Neural progenitor cell (in vitro differentiated cells): ENCODE data around the gene GNG3. TPM values are rescaled to one million over a fixed set of nuclear protein-coding genes. Genes with fewer than 3 reads are reported as not detected.

Source experiments
- DNase-seq: peaks from one replicate; pipeline ENCODE4 v3.0.0-alpha.2; 2016; ENCODE audit warnings: low spot score
- H2AFZ ChIP-seq: fragments of 200-600 bp; sonication (generic); replicated peaks from 2 replicates; pipeline ENCODE4 v1.6.1; 2016; ENCODE audit warnings: antibody characterized with exemption
- H3F3A ChIP-seq: fragments of 200-600 bp; sonication (generic); 2 replicates; pipeline ENCODE4 v1.6.1; 2016; ENCODE audit warnings: antibody characterized with exemption, low read depth
- H3K27ac ChIP-seq: fragments of 200-600 bp; sonication (generic); 2 replicates; pipeline ENCODE4 v1.5.1; 2016; ENCODE audit warnings: mild to moderate bottlenecking
- H3K27me3 ChIP-seq: fragments of 200-600 bp; sonication (generic); 2 replicates; pipeline ENCODE4 v1.6.1; 2016; ENCODE audit warnings: mild to moderate bottlenecking, moderate library complexity
- H3K36me3 ChIP-seq: fragments of 200-600 bp; sonication (generic); 2 replicates; pipeline ENCODE4 v1.5.1; 2016
- H3K4me1 ChIP-seq: fragments of 200-600 bp; sonication (generic); 2 replicates; pipeline ENCODE4 v1.6.1; 2016; ENCODE audit warnings: mixed run types
- H3K4me2 ChIP-seq: fragments of 200-600 bp; sonication (generic); 2 replicates; pipeline ENCODE4 v1.6.1; 2016
- H3K4me3 ChIP-seq: fragments of 200-600 bp; sonication (generic); 2 replicates; pipeline ENCODE4 v1.5.1; 2016
- H3K79me2 ChIP-seq: fragments of 200-600 bp; sonication (generic); 2 replicates; pipeline ENCODE4 v1.6.1; 2016; ENCODE audit warnings: low read depth
- H3K9ac ChIP-seq: fragments of 200-600 bp; sonication (generic); 2 replicates; pipeline ENCODE4 v1.6.1; 2016
- H3K9me3 ChIP-seq: fragments of 200-600 bp; sonication (generic); 2 replicates; pipeline ENCODE4 v1.5.1; 2016; ENCODE audit warnings: low read depth
- H4K20me1 ChIP-seq: fragments of 200-600 bp; sonication (generic); 2 replicates; pipeline ENCODE4 v1.6.1; 2016; ENCODE audit warnings: low read depth
- H3K27ac Mint-ChIP-seq: 3 replicates; pipeline ENCODE4 v1.8.0; 2021; ENCODE audit warnings: mixed read lengths
- H3K27me3 Mint-ChIP-seq: 2 replicates; pipeline ENCODE4 v1.8.0; 2022; ENCODE audit warnings: low read depth, mild to moderate bottlenecking, inconsistent platforms, moderate library complexity, mixed read lengths; ENCODE audit not compliant: insufficient read depth
- H3K36me3 Mint-ChIP-seq: 3 replicates; pipeline ENCODE4 v1.8.0; 2021; ENCODE audit warnings: mixed read lengths
- H3K4me1 Mint-ChIP-seq: 3 replicates; pipeline ENCODE4 v1.8.0; 2021; ENCODE audit warnings: mixed read lengths
- H3K4me3 Mint-ChIP-seq: 3 replicates; pipeline ENCODE4 v1.8.0; 2021; ENCODE audit warnings: mild to moderate bottlenecking, moderate library complexity, mixed read lengths
- H3K9me3 Mint-ChIP-seq: 3 replicates; pipeline ENCODE4 v1.8.0; 2020; ENCODE audit warnings: mixed read lengths
- EZH2 ChIP-seq: fragments of 200-600 bp; sonication (generic); IDR thresholded peaks from 2 replicates; pipeline ENCODE4 v1.6.1; 2017; ENCODE audit warnings: antibody characterized with exemption, mild to moderate bottlenecking, moderate library complexity
- EZH2phosphoT487 ChIP-seq: fragments of 200-600 bp; sonication (generic); IDR thresholded peaks from 2 replicates; pipeline ENCODE4 v1.6.1; 2017; ENCODE audit warnings: antibody characterized with exemption
- total RNA-seq: library from RNA; depleted of rRNA; stranded (reverse); fragments of >200 nt; gene quantifications from 2 replicates; pipeline ENCODE4 v1.2.3, GENCODE V29; 2015; ENCODE audit warnings: low replicate concordance
- TF ChIP-seq, protein P1 (sequence below): fragments of 200-600 bp; sonication (generic); IDR thresholded peaks from 2 replicates; pipeline ENCODE4 v1.5.1; 2017; ENCODE audit warnings: antibody characterized with exemption, mild to moderate bottlenecking

GNG3 gene
- total RNA-seq, 1 donor from 2014 or later = not detected

DNA sequence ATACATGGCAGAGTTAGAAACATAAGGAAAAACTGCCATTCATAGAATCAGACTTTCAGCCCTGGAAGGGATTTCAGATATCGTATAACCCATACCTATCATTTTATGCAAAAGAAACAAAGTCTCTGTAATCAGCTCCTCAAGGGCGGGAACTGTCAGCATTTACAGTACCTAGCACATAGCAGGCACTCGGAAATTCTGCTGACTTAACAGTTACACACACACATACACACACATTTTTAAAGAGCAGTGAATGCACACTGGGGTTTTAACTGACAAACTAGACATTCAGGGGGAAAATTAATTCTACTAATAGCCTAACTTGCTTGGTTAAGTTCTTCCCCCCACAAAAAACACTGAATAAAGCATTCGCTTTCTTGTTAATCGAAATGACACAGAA, 8.7 kb downstream of the GNG3 start:
- no peaks in the 10 kb centered on the region for H3K9me3 Mint-ChIP-seq
- Histone ChIP-seq H3K4me3 (no peak overlapping the region), H4K20me1 (peaks cover 11% of the 10 kb centered on the region), H3K9me3 (no peaks in the 10 kb centered on the region), H3K27me3 (no peaks in the 10 kb centered on the region), H2AFZ (no peak overlapping the region), H3K4me2 (no peak overlapping the region), H3K4me1 (no peaks in the 10 kb centered on the region), H3F3A (peaks cover 79% of the 10 kb centered on the region), H3K79me2 (peaks cover 48% of the 10 kb centered on the region), H3K36me3 (peaks cover 31% of the 10 kb centered on the region), H3K27ac (peak overlapping the region; percentile 53), H3K9ac (no peak overlapping the region)
- no peak overlapping the region for H3K4me3 Mint-ChIP-seq
- H3K36me3 Mint-ChIP-seq = peaks cover 61% of the 10 kb centered on the region
- no peaks in the 10 kb centered on the region for H3K4me1 Mint-ChIP-seq
- peaks cover 2% of the 10 kb centered on the region for H3K27me3 Mint-ChIP-seq
- TF ChIP-seq, protein P1, sequence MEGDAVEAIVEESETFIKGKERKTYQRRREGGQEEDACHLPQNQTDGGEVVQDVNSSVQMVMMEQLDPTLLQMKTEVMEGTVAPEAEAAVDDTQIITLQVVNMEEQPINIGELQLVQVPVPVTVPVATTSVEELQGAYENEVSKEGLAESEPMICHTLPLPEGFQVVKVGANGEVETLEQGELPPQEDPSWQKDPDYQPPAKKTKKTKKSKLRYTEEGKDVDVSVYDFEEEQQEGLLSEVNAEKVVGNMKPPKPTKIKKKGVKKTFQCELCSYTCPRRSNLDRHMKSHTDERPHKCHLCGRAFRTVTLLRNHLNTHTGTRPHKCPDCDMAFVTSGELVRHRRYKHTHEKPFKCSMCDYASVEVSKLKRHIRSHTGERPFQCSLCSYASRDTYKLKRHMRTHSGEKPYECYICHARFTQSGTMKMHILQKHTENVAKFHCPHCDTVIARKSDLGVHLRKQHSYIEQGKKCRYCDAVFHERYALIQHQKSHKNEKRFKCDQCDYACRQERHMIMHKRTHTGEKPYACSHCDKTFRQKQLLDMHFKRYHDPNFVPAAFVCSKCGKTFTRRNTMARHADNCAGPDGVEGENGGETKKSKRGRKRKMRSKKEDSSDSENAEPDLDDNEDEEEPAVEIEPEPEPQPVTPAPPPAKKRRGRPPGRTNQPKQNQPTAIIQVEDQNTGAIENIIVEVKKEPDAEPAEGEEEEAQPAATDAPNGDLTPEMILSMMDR = no peak
- TF ChIP-seq EZH2phosphoT487 (no peak), EZH2 (no peak)
- DNase-seq = no peak
- no peak overlapping the region for H3K27ac Mint-ChIP-seq

DNA sequence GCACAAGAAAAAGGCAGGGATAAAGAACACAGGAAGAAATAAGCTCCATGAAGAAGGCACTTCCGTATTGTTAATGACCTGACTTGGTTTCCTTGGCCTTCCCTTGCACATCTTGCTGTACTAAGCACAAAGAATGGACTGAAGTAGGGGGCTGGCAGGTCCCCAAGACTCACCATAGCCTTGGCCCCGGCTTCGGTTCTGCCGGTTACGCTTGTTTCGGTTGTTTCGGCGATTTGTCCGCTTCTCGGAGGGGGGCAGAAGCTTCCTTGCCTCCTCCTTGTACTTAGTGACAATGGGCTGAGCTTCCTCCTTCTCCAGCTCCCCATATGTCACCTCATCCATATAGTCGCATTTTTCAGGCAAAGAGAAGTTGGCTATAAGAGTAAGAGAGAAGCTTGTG, 9.3 kb downstream of the GNG3 start:
- Mint-ChIP-seq H3K36me3 (peaks cover 65% of the 10 kb centered on the region), H3K27me3 (peaks cover 2% of the 10 kb centered on the region), H3K9me3 (no peaks in the 10 kb centered on the region), H3K4me3 (no peak overlapping the region), H3K4me1 (peaks cover 2% of the 10 kb centered on the region), H3K27ac (no peak overlapping the region)
- Histone ChIP-seq H3K4me2 (no peak overlapping the region), H3K4me3 (no peak overlapping the region), H4K20me1 (peaks cover 11% of the 10 kb centered on the region), H3K36me3 (peaks cover 37% of the 10 kb centered on the region), H3K9ac (no peak overlapping the region), H3K9me3 (no peaks in the 10 kb centered on the region), H2AFZ (no peak overlapping the region), H3K27me3 (no peaks in the 10 kb centered on the region), H3K27ac (peak overlapping the region; percentile 53), H3K4me1 (no peaks in the 10 kb centered on the region), H3K79me2 (peaks cover 54% of the 10 kb centered on the region), H3F3A (peaks cover 79% of the 10 kb centered on the region)
- no peak for DNase-seq
- TF ChIP-seq EZH2 (no peak), EZH2phosphoT487 (no peak)
- TF ChIP-seq, protein P1 = no peak

DNA sequence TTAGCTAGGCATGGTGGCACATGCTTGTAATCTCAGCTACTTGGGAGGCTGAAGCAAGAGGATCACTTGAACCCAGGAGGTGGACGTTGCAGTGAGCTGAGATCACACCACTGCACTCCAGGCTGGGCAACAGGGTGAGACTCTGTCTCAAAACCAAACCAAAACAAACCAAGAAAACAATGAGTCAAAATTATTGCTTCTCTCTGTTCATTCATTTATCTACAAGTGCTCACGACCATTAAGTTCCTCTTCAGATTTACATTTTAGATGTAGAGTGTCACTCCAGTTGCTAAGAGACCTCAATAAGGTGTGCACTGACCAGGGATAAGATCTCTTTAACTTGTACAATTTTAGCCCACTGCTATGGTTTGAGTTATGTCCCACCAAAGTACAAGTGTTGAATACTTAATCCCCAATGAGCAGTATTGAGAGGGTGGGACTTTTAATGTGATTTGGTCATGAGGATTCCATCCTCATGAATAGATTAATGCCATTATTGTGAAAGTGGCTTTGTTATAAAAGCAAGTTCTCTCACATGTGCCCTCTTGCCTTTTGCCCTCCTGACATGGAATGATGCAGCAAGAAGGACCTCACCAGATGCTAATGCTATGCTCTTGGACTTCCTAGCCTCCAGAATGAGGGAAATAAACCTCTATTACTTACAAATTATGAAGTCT, 12.0 kb downstream of the GNG3 start:
- Histone ChIP-seq H3K27ac (no peak overlapping the region), H3K36me3 (peaks cover 58% of the 10 kb centered on the region), H3K9me3 (no peaks in the 10 kb centered on the region), H3F3A (peaks cover 79% of the 10 kb centered on the region), H3K4me2 (no peak overlapping the region), H3K9ac (no peak overlapping the region), H3K4me1 (peaks cover 1% of the 10 kb centered on the region), H3K27me3 (no peaks in the 10 kb centered on the region), H3K4me3 (no peak overlapping the region), H2AFZ (no peak overlapping the region), H4K20me1 (peaks cover 37% of the 10 kb centered on the region), H3K79me2 (peaks cover 81% of the 10 kb centered on the region)
- peaks cover 24% of the 10 kb centered on the region for H3K4me1 Mint-ChIP-seq
- DNase-seq = no peak
- TF ChIP-seq, protein P1 = no peak
- no peak for TF ChIP-seq EZH2
- no peak for TF ChIP-seq EZH2phosphoT487
- peaks cover 74% of the 10 kb centered on the region for H3K36me3 Mint-ChIP-seq
- H3K27me3 Mint-ChIP-seq = peaks cover 5% of the 10 kb centered on the region
- H3K4me3 Mint-ChIP-seq = peak overlapping the region; percentile 17
- no peak overlapping the region for H3K27ac Mint-ChIP-seq
- H3K9me3 Mint-ChIP-seq = no peaks in the 10 kb centered on the region
